Calu3 (cell line): ENCODE measurements around the gene KIAA1217. TPM values are rescaled to one million over a fixed set of nuclear protein-coding genes. Genes with fewer than 3 reads are reported as not detected.

Experiments used
- BruUV-seq: library from RNA; stranded (reverse); fragments of 400-500 nt; replicated peaks from 2 replicates; lab custom pipeline; 2021; lab: Mats Ljungman, UMichigan
- CTCF ChIA-PET: fragments of 300-600 bp; sonication (Branson Sonifier 250); formaldehyde crosslinking; loops from one replicate; lab custom pipeline; 2022; ENCODE audit warnings: antibody characterized with exemption; lab: Charles Lee
- DNase-seq: peaks from one replicate; pipeline ENCODE4 v3.0.0; 2022
- H3K27ac Mint-ChIP-seq: one replicate; pipeline ENCODE4 v1.8.0; 2022; ENCODE audit warnings: mixed read lengths; ENCODE audit not compliant: unreplicated experiment
- H3K27me3 Mint-ChIP-seq: one replicate; pipeline ENCODE4 v1.8.0; 2022; ENCODE audit warnings: mixed read lengths; ENCODE audit not compliant: unreplicated experiment
- H3K36me3 Mint-ChIP-seq: one replicate; pipeline ENCODE4 v1.8.0; 2022; ENCODE audit warnings: mild to moderate bottlenecking, moderate library complexity, mixed read lengths; ENCODE audit not compliant: insufficient read depth, unreplicated experiment
- H3K4me1 Mint-ChIP-seq: one replicate; pipeline ENCODE4 v1.8.0; 2022; ENCODE audit warnings: mild to moderate bottlenecking, low read depth, mixed read lengths; ENCODE audit not compliant: unreplicated experiment
- H3K4me3 Mint-ChIP-seq: one replicate; pipeline ENCODE4 v1.8.0; 2022; ENCODE audit warnings: mild to moderate bottlenecking, low read depth, moderate library complexity, mixed read lengths; ENCODE audit not compliant: unreplicated experiment
- H3K9me3 Mint-ChIP-seq: one replicate; pipeline ENCODE4 v1.8.0; 2022; ENCODE audit warnings: low read depth, mixed read lengths; ENCODE audit not compliant: unreplicated experiment
- intact Hi-C: fragments of 100-400 bp; cut with micrococcal nuclease; formaldehyde crosslinking; loops from one replicate; pipeline ENCODE4 v1.10.0; 2022; ENCODE audit not compliant: unreplicated experiment
- total RNA-seq: library from RNA; stranded (reverse); gene quantifications from 2 replicates; pipeline ENCODE4 v1.2.3, GENCODE V29; 2022
- TF ChIP-seq, protein P1 (sequence below): fragments of 200-600 bp; IDR thresholded peaks from one replicate; pipeline ENCODE4 v1.8.0; 2022; ENCODE audit warnings: antibody characterized with exemption; ENCODE audit not compliant: unreplicated experiment

Gene KIAA1217
- total RNA-seq, 1 experiment from 2014 or later = 46.2 TPM

GRCh38 chr10:24406809-24407483 is 198.0 kb downstream of the KIAA1217 start:
- intact Hi-C loops = no loop called here
- TF ChIP-seq, protein P1, sequence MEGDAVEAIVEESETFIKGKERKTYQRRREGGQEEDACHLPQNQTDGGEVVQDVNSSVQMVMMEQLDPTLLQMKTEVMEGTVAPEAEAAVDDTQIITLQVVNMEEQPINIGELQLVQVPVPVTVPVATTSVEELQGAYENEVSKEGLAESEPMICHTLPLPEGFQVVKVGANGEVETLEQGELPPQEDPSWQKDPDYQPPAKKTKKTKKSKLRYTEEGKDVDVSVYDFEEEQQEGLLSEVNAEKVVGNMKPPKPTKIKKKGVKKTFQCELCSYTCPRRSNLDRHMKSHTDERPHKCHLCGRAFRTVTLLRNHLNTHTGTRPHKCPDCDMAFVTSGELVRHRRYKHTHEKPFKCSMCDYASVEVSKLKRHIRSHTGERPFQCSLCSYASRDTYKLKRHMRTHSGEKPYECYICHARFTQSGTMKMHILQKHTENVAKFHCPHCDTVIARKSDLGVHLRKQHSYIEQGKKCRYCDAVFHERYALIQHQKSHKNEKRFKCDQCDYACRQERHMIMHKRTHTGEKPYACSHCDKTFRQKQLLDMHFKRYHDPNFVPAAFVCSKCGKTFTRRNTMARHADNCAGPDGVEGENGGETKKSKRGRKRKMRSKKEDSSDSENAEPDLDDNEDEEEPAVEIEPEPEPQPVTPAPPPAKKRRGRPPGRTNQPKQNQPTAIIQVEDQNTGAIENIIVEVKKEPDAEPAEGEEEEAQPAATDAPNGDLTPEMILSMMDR = no peak
- Mint-ChIP-seq H3K36me3 (no peaks in the 10 kb centered on the region), H3K9me3 (no peaks in the 10 kb centered on the region), H3K4me1 (no peaks in the 10 kb centered on the region), H3K27ac (no peak overlapping the region), H3K4me3 (no peak overlapping the region), H3K27me3 (no peaks in the 10 kb centered on the region)
- CTCF ChIA-PET = interaction anchor here (0.7 kb wide), 1 partner anchor 92 kb away, joined by 4 read pairs; no protein-coding TSS in a partner anchor
- DNase-seq = no peak
- no TSS peak for BruUV-seq

GRCh38 chr10:24407928-24408327 is 199.0 kb downstream of the KIAA1217 start:
- Mint-ChIP-seq H3K27me3 (no peaks in the 10 kb centered on the region), H3K9me3 (no peaks in the 10 kb centered on the region), H3K4me3 (no peak overlapping the region), H3K4me1 (no peaks in the 10 kb centered on the region), H3K36me3 (no peaks in the 10 kb centered on the region), H3K27ac (no peak overlapping the region)
- CTCF ChIA-PET = no interaction called here
- no TSS peak for BruUV-seq
- TF ChIP-seq, protein P1 = no peak
- intact Hi-C loops = no loop called here
- DNase-seq = no peak

DNA sequence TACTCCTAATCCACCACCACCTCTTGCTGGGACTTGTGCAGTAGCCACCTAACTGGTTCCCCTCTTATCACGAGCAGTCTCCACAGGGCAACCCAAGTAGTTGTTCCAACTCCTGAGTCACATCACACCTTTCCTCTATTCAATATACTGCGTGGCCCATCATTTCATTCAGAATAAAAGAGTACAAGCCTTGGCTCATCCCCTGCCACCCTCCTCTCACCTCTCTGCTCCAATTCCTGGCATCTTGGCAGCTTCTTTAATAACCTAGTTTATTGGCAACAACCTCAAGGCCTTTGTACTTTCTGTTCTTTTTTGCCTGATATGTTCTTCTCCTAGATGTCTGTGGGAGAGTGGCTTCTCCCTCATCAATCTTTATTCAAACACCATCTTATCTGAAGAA is 199.4 kb downstream of the KIAA1217 start:
- intact Hi-C loops = no loop called here
- no TSS peak for BruUV-seq
- no peak overlapping the region for H3K4me3 Mint-ChIP-seq
- H3K36me3 Mint-ChIP-seq = no peaks in the 10 kb centered on the region
- no peaks in the 10 kb centered on the region for H3K4me1 Mint-ChIP-seq
- no peaks in the 10 kb centered on the region for H3K9me3 Mint-ChIP-seq
- CTCF ChIA-PET = no interaction called here
- H3K27ac Mint-ChIP-seq = no peak overlapping the region
- TF ChIP-seq, protein P1 = no peak
- H3K27me3 Mint-ChIP-seq = no peaks in the 10 kb centered on the region
- no peak for DNase-seq

DNA sequence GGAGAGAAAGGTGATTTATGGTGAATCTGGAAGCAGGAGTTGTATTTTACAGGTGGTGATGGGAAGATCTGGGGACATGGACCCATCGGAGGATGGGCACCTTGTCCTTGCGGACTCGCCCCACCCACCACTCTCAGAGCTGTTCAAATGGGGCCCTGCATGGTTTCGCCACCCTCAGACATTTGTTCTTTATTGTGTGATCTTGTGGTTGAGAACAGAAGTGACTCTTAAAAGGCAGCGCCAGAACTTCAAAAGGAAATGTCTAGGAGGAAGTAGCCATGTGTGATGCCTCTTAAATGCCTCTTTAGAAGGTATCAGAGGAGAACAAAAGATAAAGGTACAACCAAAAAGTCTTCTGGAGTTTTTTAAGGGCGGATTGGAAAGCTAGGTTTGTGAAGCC is 205.7 kb downstream of the KIAA1217 start:
- no TSS peak for BruUV-seq
- intact Hi-C loops = no loop called here
- H3K36me3 Mint-ChIP-seq = no peaks in the 10 kb centered on the region
- no peak overlapping the region for H3K27ac Mint-ChIP-seq
- H3K9me3 Mint-ChIP-seq = no peaks in the 10 kb centered on the region
- DNase-seq = no peak
- TF ChIP-seq, protein P1 = no peak
- no peaks in the 10 kb centered on the region for H3K4me1 Mint-ChIP-seq
- H3K4me3 Mint-ChIP-seq = no peak overlapping the region
- no peaks in the 10 kb centered on the region for H3K27me3 Mint-ChIP-seq
- CTCF ChIA-PET = no interaction called here
